Liver (tissue), 9 donors: ENCODE data around the gene RAPH1. TPM values are rescaled to one million over a fixed set of nuclear protein-coding genes. Genes with fewer than 3 reads are reported as not detected.

Experiments used
- DNase-seq: peaks from one replicate; pipeline ENCODE4 v3.0.0-alpha.2; 2017; ENCODE audit warnings: low spot score
- H3K27ac ChIP-seq, 2 donors: one replicate each; pipeline ENCODE4 v1.7.0; 2013; ENCODE audit warnings: inconsistent platforms in 2 of 2, low read length in 2 of 2, control low read depth in 1 of 2, low read depth in 1 of 2, mild to moderate bottlenecking in 1 of 2
- H3K27me3 ChIP-seq, 4 donors: one replicate each; pipeline versions ENCODE4 v1.6.1 to v1.7.0; 2013; ENCODE audit warnings: low read length in 3 of 4, inconsistent platforms in 1 of 4, mild to moderate bottlenecking in 1 of 4, moderate library complexity in 1 of 4; ENCODE audit not compliant: control insufficient read depth in 4 of 4, insufficient read depth in 4 of 4
- H3K36me3 ChIP-seq, 4 donors: one replicate each; pipeline versions ENCODE4 v1.6.1 to v1.7.0; 2013; ENCODE audit warnings: low read length in 3 of 4, mild to moderate bottlenecking in 3 of 4, low read depth in 1 of 4, moderate library complexity in 1 of 4; ENCODE audit not compliant: control insufficient read depth in 4 of 4, insufficient read depth in 3 of 4
- H3K4me1 ChIP-seq, 4 donors: one replicate each; pipeline versions ENCODE4 v1.6.1 to v1.7.0; 2013; ENCODE audit warnings: low read length in 3 of 4, mild to moderate bottlenecking in 3 of 4, moderate library complexity in 1 of 4; ENCODE audit not compliant: control insufficient read depth in 4 of 4, insufficient read depth in 4 of 4
- H3K4me3 ChIP-seq, 3 donors: one replicate each; pipeline versions ENCODE4 v1.6.1 to v1.7.0; 2013; ENCODE audit warnings: low read length in 3 of 3, control low read depth in 1 of 3, low read depth in 1 of 3, mild to moderate bottlenecking in 1 of 3
- H3K9ac ChIP-seq, 2 donors: one replicate each; pipeline ENCODE4 v1.7.0; 2013; ENCODE audit warnings: low read length in 2 of 2, mild to moderate bottlenecking in 2 of 2, moderate library complexity in 2 of 2, control low read depth in 1 of 2, low read depth in 1 of 2
- H3K9me3 ChIP-seq, 4 donors: one replicate each; pipeline versions ENCODE4 v1.6.1 to v1.7.0; 2013; ENCODE audit warnings: low read length in 3 of 4; ENCODE audit not compliant: control insufficient read depth in 4 of 4
- CTCF ChIP-seq: fragments of 150-350 bp; IDR thresholded peaks from 2 replicates; pipeline ENCODE4 v1.5.1; 2017; ENCODE audit warnings: improper control_type of control experiment, low read depth, low read length; ENCODE audit not compliant: missing input control
- EGR1 ChIP-seq, 2 donors: IDR thresholded peaks; 2 replicates each; pipeline ENCODE4 v1.6.1; 2016 to 2018; ENCODE audit warnings: antibody characterized with exemption in 2 of 2, low read depth in 2 of 2
- FOXA1 ChIP-seq: IDR thresholded peaks from 2 replicates; pipeline ENCODE4 v1.6.1; 2016; ENCODE audit warnings: antibody characterized with exemption
- FOXA2 ChIP-seq: IDR thresholded peaks from 2 replicates; pipeline ENCODE4 v1.6.1; 2016; ENCODE audit warnings: antibody characterized with exemption
- GABPA ChIP-seq, 2 donors: IDR thresholded peaks in 1 of 2; conservative IDR thresholded peaks in 1 of 2; 2 replicates each; pipeline ENCODE4 v1.6.1; 2016; ENCODE audit warnings: antibody characterized with exemption in 2 of 2, mild to moderate bottlenecking in 1 of 2, moderate library complexity in 1 of 2
- HNF4A ChIP-seq, 2 donors: conservative IDR thresholded peaks; 2 replicates each; pipeline ENCODE4 v1.6.1; 2016; ENCODE audit warnings: antibody characterized with exemption in 2 of 2, mild to moderate bottlenecking in 2 of 2
- HNF4G ChIP-seq: IDR thresholded peaks from 2 replicates; pipeline ENCODE4 v1.6.1; 2016; ENCODE audit warnings: antibody characterized with exemption
- JUND ChIP-seq, 2 donors: IDR thresholded peaks; 2 replicates each; pipeline ENCODE4 v1.6.1; 2016; ENCODE audit warnings: antibody characterized with exemption in 2 of 2
- NR2F2 ChIP-seq: IDR thresholded peaks from 2 replicates; pipeline ENCODE4 v1.6.1; 2016; ENCODE audit warnings: antibody characterized with exemption
- RAD21 ChIP-seq, 2 donors: IDR thresholded peaks; 2 replicates each; pipeline ENCODE4 v1.6.1; 2016; ENCODE audit warnings: antibody characterized with exemption in 2 of 2, mild to moderate bottlenecking in 2 of 2
- RXRA ChIP-seq, 2 donors: IDR thresholded peaks; 2 replicates each; pipeline ENCODE4 v1.6.1; 2017 to 2018; ENCODE audit warnings: antibody characterized with exemption in 2 of 2, mild to moderate bottlenecking in 1 of 2
- SP1 ChIP-seq: IDR thresholded peaks from 2 replicates; pipeline ENCODE4 v1.6.1; 2018; ENCODE audit warnings: antibody characterized with exemption, mild to moderate bottlenecking
- TAF1 ChIP-seq: conservative IDR thresholded peaks from 2 replicates; pipeline ENCODE4 v1.6.1; 2016; ENCODE audit warnings: antibody characterized with exemption, mild to moderate bottlenecking
- YY1 ChIP-seq: IDR thresholded peaks from 2 replicates; pipeline ENCODE4 v1.6.1; 2016; ENCODE audit warnings: antibody characterized with exemption, mild to moderate bottlenecking
- WGBS: extraction: QIAGEN DNeasy Blood & Tissue Kit; methylation state at CpG from one replicate; pipeline ENCODE4 v1.1.7; 2013; 5-methylcytosine and 5-hydroxymethylcytosine counted together
- polyA plus RNA-seq, 2 donors: library from polyadenylated mRNA; stranded (reverse) in 1 of 2; unstranded in 1 of 2; fragments of 200-250 nt in 1 of 2; fragments of >200 nt in 1 of 2; fragmentation: Nextera tagmentation in 1 of 2; extraction: Ambion mirVana in 1 of 2; gene quantifications; one replicate each; pipeline versions ENCODE4 v1.2.1 to v1.2.3, GENCODE V29; 2013 to 2015
- total RNA-seq, 2 donors: library from RNA; depleted of rRNA; stranded (reverse); fragments of >200 nt; gene quantifications; one replicate each; pipeline ENCODE4 v1.2.3, GENCODE V29; 2014
- TF ChIP-seq, protein P1 (sequence below): IDR thresholded peaks from 2 replicates; pipeline ENCODE4 v1.6.1; 2016; ENCODE audit warnings: antibody characterized with exemption
- TF ChIP-seq, protein P2 (sequence below): IDR thresholded peaks from 2 replicates; pipeline ENCODE4 v1.6.1; 2016; ENCODE audit warnings: antibody characterized with exemption, mild to moderate bottlenecking
- TF ChIP-seq, protein P3 (sequence below): IDR thresholded peaks from 2 replicates; pipeline ENCODE4 v1.6.1; 2016; ENCODE audit warnings: antibody characterized with exemption
- TF ChIP-seq, protein P4 (sequence below): IDR thresholded peaks from 2 replicates; pipeline ENCODE4 v1.6.1; 2016; ENCODE audit warnings: antibody characterized with exemption
- donor health status: healthy.
- donor health status: healthy.
- donor health status: healthy.
- donor health status: healthy.
- donor health status: healthy.

The RAPH1 gene
- total and polyA plus RNA-seq, 4 donors, result 7.0 to 83.1 (median 19.4) TPM

- H3K36me3 ChIP-seq, result no peaks in the 10 kb centered on the region
- H3K4me1 ChIP-seq, result no peaks in the 10 kb centered on the region
- H3K9ac ChIP-seq, result no peak overlapping the region
- no peak for DNase-seq
- H3K27ac ChIP-seq, result no peak overlapping the region
- H3K4me3 ChIP-seq, result no peak overlapping the region
- H3K27me3 ChIP-seq, result no peaks in the 10 kb centered on the region
- no peaks in the 10 kb centered on the region for H3K9me3 ChIP-seq
- no peak for TF ChIP-seq JUND (IDR thresholded peaks at IDR 0.05)
- no peak for TF ChIP-seq RXRA (IDR thresholded peaks at IDR 0.05)
- no peak for TF ChIP-seq EGR1 (IDR thresholded peaks at IDR 0.05; ENCODE audit: low read depth in 2 of 2)
- no peak for TF ChIP-seq TAF1
- TF ChIP-seq, protein P1, sequence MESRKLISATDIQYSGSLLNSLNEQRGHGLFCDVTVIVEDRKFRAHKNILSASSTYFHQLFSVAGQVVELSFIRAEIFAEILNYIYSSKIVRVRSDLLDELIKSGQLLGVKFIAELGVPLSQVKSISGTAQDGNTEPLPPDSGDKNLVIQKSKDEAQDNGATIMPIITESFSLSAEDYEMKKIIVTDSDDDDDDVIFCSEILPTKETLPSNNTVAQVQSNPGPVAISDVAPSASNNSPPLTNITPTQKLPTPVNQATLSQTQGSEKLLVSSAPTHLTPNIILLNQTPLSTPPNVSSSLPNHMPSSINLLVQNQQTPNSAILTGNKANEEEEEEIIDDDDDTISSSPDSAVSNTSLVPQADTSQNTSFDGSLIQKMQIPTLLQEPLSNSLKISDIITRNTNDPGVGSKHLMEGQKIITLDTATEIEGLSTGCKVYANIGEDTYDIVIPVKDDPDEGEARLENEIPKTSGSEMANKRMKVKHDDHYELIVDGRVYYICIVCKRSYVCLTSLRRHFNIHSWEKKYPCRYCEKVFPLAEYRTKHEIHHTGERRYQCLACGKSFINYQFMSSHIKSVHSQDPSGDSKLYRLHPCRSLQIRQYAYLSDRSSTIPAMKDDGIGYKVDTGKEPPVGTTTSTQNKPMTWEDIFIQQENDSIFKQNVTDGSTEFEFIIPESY, result no peak
- no peak for TF ChIP-seq SP1
- no peak for TF ChIP-seq RAD21 (IDR thresholded peaks at IDR 0.05)
- no peak for TF ChIP-seq CTCF
- no peak for TF ChIP-seq FOXA1
- no peak for TF ChIP-seq FOXA2
- TF ChIP-seq, protein P2, sequence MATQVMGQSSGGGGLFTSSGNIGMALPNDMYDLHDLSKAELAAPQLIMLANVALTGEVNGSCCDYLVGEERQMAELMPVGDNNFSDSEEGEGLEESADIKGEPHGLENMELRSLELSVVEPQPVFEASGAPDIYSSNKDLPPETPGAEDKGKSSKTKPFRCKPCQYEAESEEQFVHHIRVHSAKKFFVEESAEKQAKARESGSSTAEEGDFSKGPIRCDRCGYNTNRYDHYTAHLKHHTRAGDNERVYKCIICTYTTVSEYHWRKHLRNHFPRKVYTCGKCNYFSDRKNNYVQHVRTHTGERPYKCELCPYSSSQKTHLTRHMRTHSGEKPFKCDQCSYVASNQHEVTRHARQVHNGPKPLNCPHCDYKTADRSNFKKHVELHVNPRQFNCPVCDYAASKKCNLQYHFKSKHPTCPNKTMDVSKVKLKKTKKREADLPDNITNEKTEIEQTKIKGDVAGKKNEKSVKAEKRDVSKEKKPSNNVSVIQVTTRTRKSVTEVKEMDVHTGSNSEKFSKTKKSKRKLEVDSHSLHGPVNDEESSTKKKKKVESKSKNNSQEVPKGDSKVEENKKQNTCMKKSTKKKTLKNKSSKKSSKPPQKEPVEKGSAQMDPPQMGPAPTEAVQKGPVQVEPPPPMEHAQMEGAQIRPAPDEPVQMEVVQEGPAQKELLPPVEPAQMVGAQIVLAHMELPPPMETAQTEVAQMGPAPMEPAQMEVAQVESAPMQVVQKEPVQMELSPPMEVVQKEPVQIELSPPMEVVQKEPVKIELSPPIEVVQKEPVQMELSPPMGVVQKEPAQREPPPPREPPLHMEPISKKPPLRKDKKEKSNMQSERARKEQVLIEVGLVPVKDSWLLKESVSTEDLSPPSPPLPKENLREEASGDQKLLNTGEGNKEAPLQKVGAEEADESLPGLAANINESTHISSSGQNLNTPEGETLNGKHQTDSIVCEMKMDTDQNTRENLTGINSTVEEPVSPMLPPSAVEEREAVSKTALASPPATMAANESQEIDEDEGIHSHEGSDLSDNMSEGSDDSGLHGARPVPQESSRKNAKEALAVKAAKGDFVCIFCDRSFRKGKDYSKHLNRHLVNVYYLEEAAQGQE, result no peak
- no peak for TF ChIP-seq YY1
- TF ChIP-seq, protein P3, sequence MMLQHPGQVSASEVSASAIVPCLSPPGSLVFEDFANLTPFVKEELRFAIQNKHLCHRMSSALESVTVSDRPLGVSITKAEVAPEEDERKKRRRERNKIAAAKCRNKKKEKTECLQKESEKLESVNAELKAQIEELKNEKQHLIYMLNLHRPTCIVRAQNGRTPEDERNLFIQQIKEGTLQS, result no peak
- no peak for TF ChIP-seq NR2F2
Observed at GRCh38 chr2:203361922-203362321, 173.2 kb downstream of the RAPH1 start.

- DNase-seq, result no peak
- no peak overlapping the region for H3K27ac ChIP-seq
- TF ChIP-seq, protein P2, result no peak
- TF ChIP-seq HNF4G, result no peak
- TF ChIP-seq CTCF, result no peak
- no peak for TF ChIP-seq TAF1
- TF ChIP-seq GABPA (IDR thresholded peaks at IDR 0.05 in 1 of 2, conservative IDR thresholded peaks at IDR 0.05 in 1 of 2), result no peak
- TF ChIP-seq, protein P4, sequence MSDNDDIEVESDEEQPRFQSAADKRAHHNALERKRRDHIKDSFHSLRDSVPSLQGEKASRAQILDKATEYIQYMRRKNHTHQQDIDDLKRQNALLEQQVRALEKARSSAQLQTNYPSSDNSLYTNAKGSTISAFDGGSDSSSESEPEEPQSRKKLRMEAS, result no peak
- TF ChIP-seq RXRA (IDR thresholded peaks at IDR 0.05), result no peak
- TF ChIP-seq, protein P3, result no peak
- TF ChIP-seq JUND (IDR thresholded peaks at IDR 0.05), result no peak
- TF ChIP-seq SP1, result no peak
- no peak for TF ChIP-seq HNF4A (conservative IDR thresholded peaks at IDR 0.05)
- TF ChIP-seq YY1, result no peak
- TF ChIP-seq FOXA1, result no peak
- TF ChIP-seq NR2F2, result no peak
- no peak for TF ChIP-seq EGR1 (IDR thresholded peaks at IDR 0.05; ENCODE audit: low read depth in 2 of 2)
- no peak for TF ChIP-seq RAD21 (IDR thresholded peaks at IDR 0.05)
Observed at GRCh38 chr2:203361495-203361894, 173.6 kb downstream of the RAPH1 start.

More at GRCh38 chr2:203361495-203361894, 173.6 kb downstream of the RAPH1 start:
- no peaks in the 10 kb centered on the region for H3K36me3 ChIP-seq
- 82% methylated on average over 2 of the region's 2 CpGs for WGBS
- no peak overlapping the region for H3K9ac ChIP-seq
- H3K27me3 ChIP-seq, result no peaks in the 10 kb centered on the region
- no peaks in the 10 kb centered on the region for H3K4me1 ChIP-seq
- no peaks in the 10 kb centered on the region for H3K9me3 ChIP-seq
- no peak overlapping the region for H3K4me3 ChIP-seq
